Adrenal gland (tissue), 5 donors: ENCODE results near the gene SEBOX.

Experiments
- CTCF ChIP-seq, 6 experiments: fragments of 450-650 bp in 4 of 6; fragments of 200-600 bp in 2 of 6; sonication (generic) in 1 of 6; IDR thresholded peaks; 1 replicate in 5 of 6; 2 replicates in 1 of 6; pipeline versions ENCODE4 v1.5.1 to v1.8.0; 2016 to 2021; ENCODE audit warnings: antibody characterized with exemption in 6 of 6, mild to moderate bottlenecking in 2 of 6, moderate library complexity in 1 of 6
- POLR2A ChIP-seq, 2 donors: fragments of 450-650 bp; IDR thresholded peaks; one replicate each; pipeline ENCODE4 v1.6.1; 2017; ENCODE audit warnings: antibody characterized with exemption in 2 of 2, mild to moderate bottlenecking in 2 of 2, moderate library complexity in 1 of 2
- donor health status: DM: no; HTN: no; CAD: no.

- no peak for TF ChIP-seq CTCF (IDR thresholded peaks at IDR 0.05)
- no peak for TF ChIP-seq POLR2A (IDR thresholded peaks at IDR 0.05)
These were observed 30.4 kb upstream of the SEBOX start for GRCh38 chr17:28395426-28395825.
